Cerebellar nuclear complex (tissue), 1 donor: ENCODE measurements around the gene DROSHA.
"Not testable (repeated sequence)": the region's sequence is repeated elsewhere in the genome, so short reads cannot be mapped to it uniquely, and the experiment has no call there.

ENCODE experiments used
- DNase-seq, 2 experiments: peaks; one replicate each; lab custom pipeline; 2025; lab: John Stamatoyannopoulos, UW

Gene DROSHA

DNA sequence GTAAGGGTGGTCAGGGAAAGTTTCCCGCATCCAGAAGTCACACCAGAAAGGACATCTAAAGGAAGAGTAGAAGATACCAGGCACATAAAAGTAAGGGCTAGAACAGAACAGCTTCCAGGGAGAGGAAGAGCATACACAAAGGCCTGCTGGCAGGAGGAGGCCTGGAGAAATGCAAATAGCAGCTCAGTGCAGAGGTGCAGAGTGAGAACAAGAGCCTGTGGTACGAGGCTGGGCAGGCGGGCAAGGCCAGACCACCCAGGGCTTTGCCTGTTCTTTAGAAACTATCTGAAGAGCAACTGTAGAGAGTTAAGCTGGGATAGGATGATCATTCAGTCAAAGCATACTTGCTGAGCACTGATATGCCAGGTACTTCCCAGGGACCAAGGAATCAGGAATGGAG is 115.3 kb downstream of the DROSHA start:
- DNase-seq, result no peak

- DNase-seq, result no peak
These were observed 115.9 kb downstream of the DROSHA start for GRCh38 chr5:31415960-31416359.

DNA sequence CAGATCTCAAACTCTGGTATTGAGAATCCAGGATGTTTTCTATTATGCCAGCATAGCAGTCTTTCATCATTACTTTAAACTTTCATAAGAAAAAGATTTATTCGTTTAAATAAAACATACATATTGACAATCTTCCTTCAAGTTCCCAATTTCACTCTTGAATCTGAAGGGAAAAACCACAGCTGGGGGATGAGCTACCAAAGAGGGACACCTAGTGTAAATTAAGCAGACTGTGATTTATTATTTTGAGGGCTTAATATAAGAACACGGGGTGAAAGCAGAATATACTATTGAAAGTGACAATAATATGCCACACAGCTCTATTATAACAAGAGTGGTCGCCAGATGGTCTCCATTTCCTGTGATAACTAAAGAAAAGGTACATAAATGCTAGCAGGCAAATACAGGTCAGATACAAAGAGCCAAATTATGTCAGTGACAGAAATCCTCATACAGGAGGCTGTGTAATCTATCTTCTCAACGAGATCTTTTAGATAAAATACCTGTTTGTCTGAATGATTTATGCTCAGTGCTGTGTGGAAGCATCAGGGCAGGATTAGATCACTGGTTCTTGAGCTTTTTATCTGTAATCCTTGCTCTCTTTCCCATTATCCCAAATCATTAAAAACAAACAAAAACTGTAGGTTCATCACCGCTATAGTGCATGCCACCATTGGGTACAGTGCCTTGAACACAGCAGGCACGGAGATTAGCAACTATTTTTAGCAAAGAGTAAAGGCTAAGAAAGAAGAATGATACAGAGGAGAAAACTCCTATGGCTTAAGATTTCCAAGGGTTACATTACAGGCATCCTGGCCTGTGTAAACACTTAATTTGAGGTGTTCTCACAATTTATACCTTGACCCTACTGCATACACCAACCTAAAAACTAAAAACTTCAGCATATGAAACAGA is 116.6 kb downstream of the DROSHA start:
- no peak for DNase-seq

- DNase-seq, result no peak
These were observed 118.7 kb downstream of the DROSHA start for GRCh38 chr5:31413030-31413812.

GRCh38 chr5:31412324-31412723 is 119.6 kb downstream of the DROSHA start:
- no peak for DNase-seq

- no peak for DNase-seq
These were observed 121.8 kb downstream of the DROSHA start for GRCh38 chr5:31410089-31410488.

DNA sequence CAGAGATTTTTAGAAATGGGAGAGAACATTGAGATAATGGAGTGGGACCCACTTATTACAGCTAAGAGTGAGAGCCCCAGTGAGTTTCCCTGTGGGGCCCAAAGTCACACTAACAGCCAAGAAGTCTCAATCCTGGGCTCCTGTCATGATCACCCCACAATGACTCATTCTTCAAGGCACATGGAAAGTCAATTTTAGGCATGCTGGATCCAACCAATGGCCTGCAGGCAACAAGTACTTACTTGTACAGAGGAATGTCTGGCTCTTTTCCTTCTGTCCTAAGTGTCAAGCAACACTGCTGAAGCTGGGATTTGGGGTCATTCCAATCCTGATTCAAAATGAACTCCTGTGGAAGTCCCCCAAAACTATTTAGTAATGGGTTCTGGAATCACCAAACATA is 123.1 kb downstream of the DROSHA start:
- no peak for DNase-seq

DNA sequence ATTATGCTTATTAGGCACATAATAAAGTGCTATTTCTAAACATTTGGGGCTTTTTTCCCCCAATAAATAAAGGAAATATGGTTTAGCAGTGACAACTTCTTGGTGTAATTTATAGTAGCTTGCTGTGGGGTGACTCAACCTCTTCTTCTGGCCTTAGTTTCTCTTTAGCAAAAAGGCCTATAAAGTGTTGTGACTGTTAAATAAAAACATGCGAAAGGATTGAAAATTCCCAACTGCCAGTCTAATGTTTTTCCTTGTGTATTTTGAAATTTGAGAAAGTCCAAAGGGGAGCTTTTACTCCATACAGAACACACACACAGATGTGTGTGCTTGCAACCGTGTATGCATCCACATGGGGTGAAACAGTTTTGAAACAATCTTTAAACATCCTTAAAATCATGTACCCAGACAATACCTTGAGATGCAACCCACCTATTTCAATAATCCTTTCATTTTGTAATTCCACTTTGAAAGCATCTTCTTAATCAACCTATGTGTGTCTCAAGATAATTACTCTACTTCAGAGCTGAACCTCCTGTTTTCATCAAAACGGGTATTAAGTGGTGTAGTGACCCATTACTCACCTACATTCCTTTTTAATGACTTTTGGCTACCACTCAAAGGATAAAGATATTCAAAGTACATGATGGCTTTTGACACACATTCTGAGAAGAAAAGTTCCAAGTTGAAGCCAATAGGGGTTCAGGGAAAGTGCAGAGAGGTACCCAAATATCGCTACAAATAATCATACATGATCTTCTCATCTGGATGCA is 123.8 kb downstream of the DROSHA start:
- no peak for DNase-seq

DNA sequence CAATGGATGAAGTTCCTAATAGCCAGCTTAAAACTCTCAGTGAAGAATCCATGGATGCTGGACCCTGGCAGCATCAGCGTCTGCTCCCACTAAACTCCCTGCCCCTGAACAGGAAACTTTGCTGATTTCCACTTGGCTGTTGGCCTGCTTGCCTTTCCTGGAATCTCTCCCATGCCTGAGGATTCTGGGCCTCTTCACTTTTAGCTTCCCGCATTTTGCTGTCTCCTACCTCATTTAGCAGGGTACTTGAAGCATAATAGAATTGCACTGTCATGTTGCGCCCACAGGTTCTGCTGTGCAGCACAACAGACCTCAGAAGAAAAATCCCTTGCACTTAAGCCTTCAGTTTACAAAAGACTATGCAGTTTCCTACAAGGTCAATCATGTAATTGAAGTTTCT is 127.6 kb downstream of the DROSHA start:
- DNase-seq, result no peak

- DNase-seq, result no peak
These were observed 130.2 kb downstream of the DROSHA start for GRCh38 chr5:31401691-31402090.

DNA sequence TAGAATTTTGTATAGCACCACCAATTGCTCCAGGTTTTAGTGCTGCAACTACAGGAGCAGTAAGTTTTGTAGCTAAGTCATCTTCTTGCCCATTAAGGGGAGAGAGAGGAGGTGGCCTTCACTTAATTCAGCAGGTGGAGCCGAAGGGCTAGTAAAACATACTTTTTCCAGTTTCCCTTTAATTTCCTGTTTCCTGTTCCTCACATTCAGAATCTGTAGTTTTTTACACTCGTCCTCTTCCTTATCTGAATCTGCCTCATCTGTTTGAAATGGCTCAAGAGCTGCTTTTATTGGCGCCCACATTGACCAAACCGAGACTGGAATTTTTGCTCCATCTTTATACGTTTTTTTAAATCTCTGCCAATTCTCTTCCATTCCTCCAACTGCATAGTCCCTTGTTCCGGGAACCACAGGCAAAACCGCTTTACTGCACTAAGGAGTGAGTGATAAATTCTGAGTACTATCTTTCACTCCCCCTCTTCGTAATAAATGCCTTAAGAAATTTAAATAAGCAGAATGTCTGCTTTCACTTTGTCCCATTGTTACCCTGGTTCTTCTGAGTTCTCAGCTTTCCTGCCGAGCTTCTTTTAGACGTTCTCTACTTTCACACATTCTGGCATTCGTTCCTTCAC is 133.9 kb downstream of the DROSHA start:
- no peak for DNase-seq

GRCh38 chr5:31396611-31397295 is 135.1 kb downstream of the DROSHA start:
- DNase-seq, result no peak

DNA sequence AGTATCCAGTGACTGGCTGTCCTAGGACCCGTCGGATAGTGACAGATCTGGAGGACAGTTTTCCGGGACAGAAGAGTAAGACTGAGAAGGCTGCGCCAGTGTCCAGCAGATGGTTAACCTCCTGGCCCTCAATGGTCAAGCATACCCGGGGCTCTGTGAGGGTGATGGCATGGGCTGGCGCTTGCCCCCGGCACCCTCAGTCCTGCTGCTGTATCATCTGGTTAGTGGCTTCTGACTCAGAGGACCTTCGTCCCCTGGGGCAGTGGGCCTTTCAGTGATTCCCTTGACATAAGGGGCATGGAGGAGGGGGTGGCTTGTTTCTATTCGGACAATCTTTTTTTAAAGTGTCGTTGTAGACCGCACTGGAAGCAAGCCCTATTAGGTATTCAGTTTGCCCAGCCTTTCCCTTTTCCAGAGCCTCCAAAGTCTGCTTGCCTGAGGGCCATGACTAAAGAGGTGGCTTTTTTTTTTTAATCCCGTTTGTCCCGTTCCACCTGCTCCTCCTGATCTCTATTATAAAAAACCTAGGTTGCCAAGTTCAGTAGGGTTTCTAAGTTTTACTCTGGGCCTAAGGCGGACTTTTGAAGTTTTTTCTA is 136.3 kb downstream of the DROSHA start:
- DNase-seq, result not testable (repeated sequence)

DNA sequence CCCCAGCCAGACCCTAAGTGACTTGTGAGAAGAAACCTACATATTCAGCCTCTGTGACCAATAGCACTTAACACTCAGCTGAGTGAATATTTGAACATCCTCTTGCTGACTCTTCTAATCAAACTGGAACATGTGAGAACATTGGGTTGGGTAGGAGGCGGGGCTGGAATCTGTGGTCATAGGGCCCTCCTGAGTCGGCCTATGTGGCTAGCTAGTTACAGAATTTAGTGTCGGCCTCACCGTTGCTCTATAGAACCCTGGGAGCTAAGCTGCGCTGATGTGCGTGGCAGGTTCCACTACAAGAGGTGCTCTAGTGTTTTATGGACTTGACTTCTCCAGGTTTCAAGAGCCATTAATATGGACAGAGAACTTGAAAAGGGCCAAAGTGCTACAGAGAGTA is 138.8 kb downstream of the DROSHA start:
- no peak for DNase-seq

DNA sequence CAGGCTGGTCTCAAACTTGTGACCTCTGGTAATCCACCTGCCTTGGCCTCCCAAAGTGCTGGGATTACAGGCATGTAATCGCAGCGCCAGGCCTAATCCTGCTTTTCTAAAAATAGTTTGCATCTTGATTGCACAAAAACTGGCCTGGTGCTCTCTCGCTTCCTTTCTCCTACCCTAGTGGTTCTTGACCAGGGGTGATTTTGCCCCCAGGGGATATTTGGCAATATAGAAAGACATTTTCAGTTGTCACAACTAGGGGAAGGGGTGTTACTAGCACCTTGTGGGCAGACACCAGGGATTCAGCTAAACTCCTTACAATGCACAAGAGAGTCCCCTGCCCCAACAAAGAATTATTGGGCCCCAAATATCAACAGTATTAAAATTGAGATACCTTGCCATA is 139.8 kb downstream of the DROSHA start:
- DNase-seq, result no peak

- no peak for DNase-seq
These were observed 141.6 kb downstream of the DROSHA start for GRCh38 chr5:31390256-31390655.

- DNase-seq, result no peak
These were observed 145.9 kb downstream of the DROSHA start for GRCh38 chr5:31385774-31386537.

DNA sequence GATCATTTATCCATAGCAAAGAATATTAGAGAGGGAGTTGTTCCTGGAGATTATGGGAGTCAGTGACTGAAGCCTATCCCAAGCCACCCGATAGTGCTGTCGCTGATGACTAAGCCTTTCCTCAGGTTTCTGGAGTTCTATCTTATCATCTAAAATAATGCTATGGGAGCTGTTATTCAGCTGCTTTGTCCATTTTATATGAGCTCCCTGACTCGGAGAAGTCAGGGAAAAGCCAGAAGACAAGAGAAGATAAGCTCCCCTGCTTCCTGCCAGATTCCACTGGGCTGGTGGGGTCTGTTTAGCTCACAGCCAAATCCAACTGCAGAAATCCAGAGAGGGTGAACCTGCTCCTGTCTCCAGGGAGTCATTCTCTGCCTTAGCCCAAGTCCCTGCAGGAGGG is 148.2 kb downstream of the DROSHA start:
- no peak for DNase-seq

DNA sequence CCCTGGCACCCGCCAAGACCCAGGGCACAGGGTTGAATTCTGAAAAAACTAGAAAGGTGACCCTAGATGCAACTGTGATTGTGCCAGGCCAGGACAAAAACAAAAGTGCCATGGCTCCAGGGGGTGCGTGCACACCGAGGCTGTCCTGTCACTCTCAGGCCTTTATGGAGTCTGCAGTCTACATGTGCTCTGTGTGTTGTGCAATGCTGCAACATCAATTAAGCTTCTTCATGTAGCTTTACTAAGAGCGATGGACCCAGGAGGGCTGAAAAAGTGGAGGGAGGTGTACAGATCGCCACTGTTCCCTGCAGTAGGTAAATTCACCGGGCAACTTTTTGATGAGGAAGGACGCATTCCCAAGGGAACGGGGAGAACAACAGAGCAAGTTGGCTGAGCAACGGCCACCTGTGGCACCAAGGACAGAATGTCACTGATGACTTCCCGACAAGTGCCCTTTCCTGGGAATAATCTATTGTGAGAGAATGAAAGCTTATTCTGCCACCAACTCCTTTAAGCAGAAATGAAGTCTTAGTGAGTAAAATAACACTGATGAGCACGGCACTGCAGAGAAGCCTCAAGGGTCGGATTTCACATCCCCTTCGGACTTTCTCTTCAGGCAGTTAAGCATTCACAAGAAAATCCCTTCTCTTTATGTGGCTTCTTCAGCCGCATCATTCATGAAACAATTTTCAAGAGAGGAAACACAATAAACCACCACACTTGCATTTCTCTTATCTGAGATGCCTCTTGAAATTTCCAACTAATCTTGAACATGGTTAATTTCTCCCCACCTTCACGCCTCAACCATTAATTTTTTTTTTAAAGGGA is 149.6 kb downstream of the DROSHA start:
- DNase-seq, result no peak
